ENCODE results near the gene BRME1. TPM values are rescaled to one million over a fixed set of nuclear protein-coding genes. Genes with fewer than 3 reads are reported as not detected.
A peak's percentile ranks its signal among the peaks of the same experiment; 100 is the strongest.

The BRME1 gene
- total RNA-seq, 4 donors from 2014 or later, result 1.9 to 2.4 (median 2.2) TPM; not detected in 1

DNA sequence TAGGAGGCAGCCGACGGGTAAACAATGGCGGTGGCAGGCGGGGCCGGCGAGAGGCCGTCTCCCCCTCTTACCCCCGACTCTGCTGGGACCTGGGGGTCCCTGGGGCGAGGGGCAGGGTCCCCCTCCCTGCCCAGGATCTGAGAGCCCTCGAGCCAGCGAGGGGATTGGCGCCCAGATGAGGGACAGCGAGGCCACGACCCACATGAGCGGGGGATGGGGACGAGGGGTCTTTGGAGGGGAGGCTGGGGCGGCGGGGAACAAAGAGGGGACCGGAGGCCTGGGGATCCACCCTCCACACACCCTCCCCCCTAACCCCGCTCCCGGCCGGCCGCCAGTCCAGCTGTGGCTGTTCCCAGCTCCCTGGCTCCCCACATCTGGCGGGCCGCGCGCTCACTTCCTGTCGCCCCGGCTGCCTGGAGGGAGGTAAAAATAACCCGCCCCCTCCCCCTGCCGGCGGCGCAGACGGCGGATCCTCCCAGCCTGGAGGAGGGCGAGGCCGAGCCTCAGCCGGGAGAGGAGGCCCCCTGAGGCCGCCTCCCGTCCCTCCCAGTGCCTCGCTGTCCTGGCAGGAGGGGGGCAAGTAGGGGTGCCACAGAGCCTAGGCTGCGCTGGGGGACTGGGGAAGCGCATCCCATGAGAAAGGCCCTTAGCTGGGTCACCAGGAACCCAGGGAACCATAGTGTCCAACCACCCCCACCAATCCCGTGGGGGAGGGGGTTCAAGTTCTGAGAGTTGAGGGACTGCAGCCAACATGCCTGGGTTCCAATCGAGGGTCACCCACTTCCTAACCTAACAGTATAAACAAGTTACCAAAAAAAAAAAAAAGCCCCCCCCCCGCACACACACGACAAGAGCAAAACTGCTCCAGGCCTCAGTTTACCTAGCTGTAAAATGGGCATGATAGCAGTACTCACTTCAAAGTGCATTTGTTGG lies 58.2 kb downstream of the BRME1 start:
- Histone ChIP-seq H3K27ac (peak overlapping the region; percentile 97 to 100 (median 100)), H3K9me3 (no peaks in the 10 kb centered on the region), H3K36me3 (no peaks in the 10 kb centered on the region), H3K27me3 (no peaks in the 10 kb centered on the region), H3K4me3 (peak overlapping the region; percentile 40 to 62), H3K4me1 (peaks cover 0 to 91% (median 43%) of the 10 kb centered on the region in 3 donors)
- peak; percentile 70 for ATAC-seq
- TF ChIP-seq, protein P1, sequence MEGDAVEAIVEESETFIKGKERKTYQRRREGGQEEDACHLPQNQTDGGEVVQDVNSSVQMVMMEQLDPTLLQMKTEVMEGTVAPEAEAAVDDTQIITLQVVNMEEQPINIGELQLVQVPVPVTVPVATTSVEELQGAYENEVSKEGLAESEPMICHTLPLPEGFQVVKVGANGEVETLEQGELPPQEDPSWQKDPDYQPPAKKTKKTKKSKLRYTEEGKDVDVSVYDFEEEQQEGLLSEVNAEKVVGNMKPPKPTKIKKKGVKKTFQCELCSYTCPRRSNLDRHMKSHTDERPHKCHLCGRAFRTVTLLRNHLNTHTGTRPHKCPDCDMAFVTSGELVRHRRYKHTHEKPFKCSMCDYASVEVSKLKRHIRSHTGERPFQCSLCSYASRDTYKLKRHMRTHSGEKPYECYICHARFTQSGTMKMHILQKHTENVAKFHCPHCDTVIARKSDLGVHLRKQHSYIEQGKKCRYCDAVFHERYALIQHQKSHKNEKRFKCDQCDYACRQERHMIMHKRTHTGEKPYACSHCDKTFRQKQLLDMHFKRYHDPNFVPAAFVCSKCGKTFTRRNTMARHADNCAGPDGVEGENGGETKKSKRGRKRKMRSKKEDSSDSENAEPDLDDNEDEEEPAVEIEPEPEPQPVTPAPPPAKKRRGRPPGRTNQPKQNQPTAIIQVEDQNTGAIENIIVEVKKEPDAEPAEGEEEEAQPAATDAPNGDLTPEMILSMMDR (IDR thresholded peaks at IDR 0.05), result peak in 3 of 4 experiments; percentile 53 to 59 (median 58)
- TF ChIP-seq POLR2AphosphoS5 (IDR thresholded peaks at IDR 0.05) (peak; percentile 97), EP300 (IDR thresholded peaks at IDR 0.05) (no peak), POLR2A (IDR thresholded peaks at IDR 0.05) (peak; percentile 93)
- 0 to 7% methylated on average over 3 to 5 of the region's 47 CpGs for WGBS, 2 donors (ENCODE audit: low coverage in 1 of 2)

DNA sequence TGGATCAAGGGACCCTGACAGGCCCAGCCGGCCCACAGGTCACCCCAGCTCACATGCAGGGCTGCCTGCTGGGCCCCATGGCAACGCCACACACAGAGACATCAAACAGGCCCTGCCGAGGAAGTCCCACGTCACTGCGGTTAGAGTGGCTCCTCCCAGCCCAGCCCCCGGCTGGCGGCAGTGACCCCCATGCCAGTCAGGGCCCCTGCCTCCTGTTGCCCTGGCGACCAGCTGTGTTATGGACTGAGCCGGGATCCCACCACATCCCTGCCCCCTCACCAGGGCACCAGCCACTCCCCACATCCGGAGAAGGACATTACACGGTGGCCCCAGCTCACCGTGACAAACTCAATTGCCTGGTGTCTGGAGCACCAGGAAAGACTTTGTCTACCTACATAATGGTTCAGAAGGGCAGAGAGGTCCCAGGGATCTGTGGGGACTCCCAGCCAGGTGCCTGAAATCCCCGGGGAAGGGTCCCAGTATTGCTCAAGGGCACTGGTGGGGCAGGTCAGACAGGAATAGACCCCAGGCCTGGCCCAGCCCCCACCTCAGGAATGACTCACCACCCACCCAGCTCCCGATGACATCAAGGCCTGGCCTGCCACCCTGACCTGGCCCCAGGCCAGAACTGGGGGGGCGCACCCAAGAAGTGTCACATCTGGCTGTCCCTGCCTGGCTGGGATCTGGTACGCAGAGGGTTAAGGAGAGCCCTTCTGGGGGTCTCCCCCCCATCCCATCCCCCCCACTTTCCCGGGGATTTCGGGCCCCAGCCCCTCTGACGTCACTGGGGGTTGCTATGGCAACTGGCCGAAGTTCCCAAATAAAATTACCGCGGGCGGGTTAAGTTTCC lies 59.1 kb downstream of the BRME1 start:
- Histone ChIP-seq H3K4me3 (peak overlapping the region; percentile 40 to 62), H3K4me1 (peaks cover 0 to 83% (median 40%) of the 10 kb centered on the region in 3 donors), H3K27ac (peak overlapping the region; percentile 97 to 100 (median 100)), H3K9me3 (no peaks in the 10 kb centered on the region), H3K36me3 (no peaks in the 10 kb centered on the region), H3K27me3 (no peaks in the 10 kb centered on the region)
- TF ChIP-seq POLR2A (IDR thresholded peaks at IDR 0.05) (no peak), EP300 (IDR thresholded peaks at IDR 0.05) (peak; percentile 0), POLR2AphosphoS5 (IDR thresholded peaks at IDR 0.05) (peak; percentile 57)
- TF ChIP-seq, protein P1 (IDR thresholded peaks at IDR 0.05), result no peak
- WGBS, 2 donors (ENCODE audit: low coverage in 1 of 2), result 8% methylated on average over 2 of the region's 23 CpGs; no CpG with 5 or more reads in 1 of the 2 donors
- ATAC-seq, result peak; percentile 47

DNA sequence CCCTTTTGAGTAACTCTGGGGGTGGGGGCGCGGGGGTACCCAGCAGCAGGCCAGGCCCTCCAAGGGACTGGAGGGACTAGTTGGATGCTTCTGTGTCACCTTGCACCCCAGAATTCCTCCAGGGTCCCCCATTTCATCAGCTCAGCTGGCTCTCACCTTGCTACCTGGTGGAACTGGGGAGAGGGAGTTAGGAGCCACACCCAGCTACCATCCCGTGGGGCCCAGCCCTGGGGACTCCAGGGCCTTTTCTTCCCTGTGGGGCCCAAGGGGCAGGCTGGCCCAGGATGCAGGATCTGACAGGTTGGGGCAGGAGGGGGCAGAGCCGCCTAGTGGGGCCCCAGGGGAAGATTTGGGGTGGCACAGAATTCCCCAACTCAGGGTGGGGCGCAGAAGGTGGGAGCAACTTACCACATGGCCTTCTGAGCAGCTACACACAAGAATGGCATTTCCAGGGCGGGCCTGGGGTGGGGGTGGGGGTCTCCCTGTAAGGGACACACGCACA lies 61.7 kb downstream of the BRME1 start:
- H3K4me1 ChIP-seq, result peaks cover 0 to 81% (median 25%) of the 10 kb centered on the region in 3 donors
- no peak overlapping the region for H3K4me3 ChIP-seq
- ATAC-seq, result no peak
- H3K9me3 ChIP-seq, result no peaks in the 10 kb centered on the region
- 83 to 92% methylated on average over 2 of the region's 7 CpGs for WGBS, 2 donors (ENCODE audit: low coverage in 1 of 2)
- TF ChIP-seq EP300 (IDR thresholded peaks at IDR 0.05), result no peak
- TF ChIP-seq POLR2A (IDR thresholded peaks at IDR 0.05), result no peak
- TF ChIP-seq POLR2AphosphoS5 (IDR thresholded peaks at IDR 0.05), result no peak
- TF ChIP-seq, protein P1 (IDR thresholded peaks at IDR 0.05), result no peak
- H3K27me3 ChIP-seq, result no peaks in the 10 kb centered on the region
- no peaks in the 10 kb centered on the region for H3K36me3 ChIP-seq
- peak overlapping the region; percentile 98 to 100 (median 100) for H3K27ac ChIP-seq

DNA sequence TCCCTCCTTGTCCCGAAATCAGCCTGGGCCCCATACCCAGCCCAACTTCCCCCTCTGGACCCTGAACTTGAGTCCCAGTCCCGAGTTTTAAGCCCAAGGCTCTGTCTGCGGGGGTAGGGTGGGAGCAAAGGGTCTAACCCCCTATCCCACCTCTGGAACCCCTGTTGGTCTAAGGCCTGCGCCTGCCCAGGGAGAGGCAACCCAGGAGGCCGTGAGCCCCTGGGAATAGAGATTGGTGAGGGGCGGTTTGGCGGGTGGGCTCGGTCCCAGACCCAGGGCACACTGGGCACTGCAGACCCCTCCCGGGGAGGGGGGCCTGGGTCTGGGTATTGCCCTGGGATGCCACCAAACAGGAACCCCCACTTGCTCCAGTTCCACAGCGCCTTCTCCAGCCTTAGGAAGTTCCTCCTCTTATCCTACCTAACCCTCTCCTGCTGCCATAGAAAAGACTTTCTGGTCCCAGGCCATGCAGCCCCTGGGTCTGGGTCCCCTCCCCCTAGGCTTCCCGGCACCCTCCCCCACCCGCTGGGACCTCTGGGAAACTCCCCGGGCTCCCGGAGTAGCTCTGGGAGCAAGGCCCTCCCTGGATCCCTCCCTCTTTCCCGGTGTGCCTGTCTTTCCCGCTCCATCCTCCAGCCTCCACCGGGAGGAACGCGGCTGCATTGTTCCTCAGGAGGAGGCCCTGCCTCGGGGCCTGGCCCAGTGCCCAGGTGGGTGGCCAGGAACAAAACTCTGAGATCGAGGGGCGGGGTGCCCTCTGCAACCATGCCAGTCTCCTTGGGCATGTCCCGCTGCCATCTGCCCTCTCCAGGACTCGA lies 62.6 kb downstream of the BRME1 start:
- WGBS, 2 donors (ENCODE audit: low coverage in 1 of 2), result 17% methylated on average over 1 of the region's 24 CpGs; no CpG with 5 or more reads in 1 of the 2 donors
- Histone ChIP-seq H3K9me3 (no peaks in the 10 kb centered on the region), H3K4me1 (peaks cover 0 to 81% (median 30%) of the 10 kb centered on the region in 3 donors), H3K27me3 (no peaks in the 10 kb centered on the region), H3K27ac (peak overlapping the region; percentile 98 to 100 (median 100)), H3K36me3 (no peaks in the 10 kb centered on the region), H3K4me3 (peak overlapping the region; percentile 39 to 98)
- ATAC-seq, result no peak
- TF ChIP-seq, protein P1 (IDR thresholded peaks at IDR 0.05), result no peak
- peak; percentile 77 for TF ChIP-seq POLR2AphosphoS5 (IDR thresholded peaks at IDR 0.05)
